HEK293 (cell line): ENCODE data around the gene VEPH1.

ENCODE experiments used
- CTCF ChIA-PET: fragments of 350-600 bp; formaldehyde crosslinking; extraction: SDS; loops from one replicate; lab custom pipeline; 2021; ENCODE audit warnings: antibody characterized with exemption; lab: Yijun Ruan, JAX
- POLR2A ChIA-PET: fragments of 300-600 bp; formaldehyde crosslinking; extraction: SDS; loops from one replicate; lab custom pipeline; 2020; ENCODE audit warnings: antibody characterized with exemption, inconsistent platforms; lab: Yijun Ruan, JAX
- H3K27ac ChIP-seq: fragments of 200-500 bp; sonication (Bioruptor generic); 2 replicates; pipeline ENCODE4 v1.5.1; 2014; ENCODE audit warnings: low read depth, low read length, control low read depth, inconsistent platforms; ENCODE audit errors: extremely low read depth
- H3K36me3 ChIP-seq, 2 experiments: fragments of 200-500 bp in 1 of 2; sonication (Bioruptor generic) in 1 of 2; 1 replicate in 1 of 2; 2 replicates in 1 of 2; pipeline ENCODE4 v1.5.1; 2014 to 2017; ENCODE audit warnings: inconsistent platforms in 2 of 2, low read length in 2 of 2; ENCODE audit not compliant: control insufficient read depth in 2 of 2, insufficient read depth in 1 of 2
- H3K4me1 ChIP-seq: fragments of 200-500 bp; sonication (Bioruptor generic); 2 replicates; pipeline ENCODE4 v1.5.1; 2014; ENCODE audit warnings: mild to moderate bottlenecking, low read length, inconsistent platforms; ENCODE audit not compliant: control insufficient read depth, insufficient read depth
- H3K4me3 ChIP-seq: 2 replicates; pipeline ENCODE4 v1.5.1; 2011; ENCODE audit warnings: low read depth, mild to moderate bottlenecking, control low read depth, low read length, moderate library complexity
- H3K9me3 ChIP-seq: fragments of 200-500 bp; sonication (Bioruptor generic); 2 replicates; pipeline ENCODE4 v1.5.1; 2014; ENCODE audit warnings: low read depth, low read length, inconsistent platforms; ENCODE audit not compliant: control insufficient read depth, insufficient read depth
- INSM2 ChIP-seq: fragments of 450-650 bp; formaldehyde crosslinking; IDR thresholded peaks from 2 replicates; pipeline ENCODE4 v1.5.1; 2016; ENCODE audit warnings: missing biosample characterization, missing genetic modification characterization
- REST ChIP-seq: fragments of 450-650 bp; formaldehyde crosslinking; IDR thresholded peaks from 2 replicates; pipeline ENCODE4 v1.5.1; 2016; ENCODE audit warnings: missing biosample characterization, missing genetic modification characterization
- SETDB1 ChIP-seq: IDR thresholded peaks from one replicate; pipeline ENCODE4 v1.6.1; 2017; ENCODE audit warnings: mild to moderate bottlenecking, low read length, moderate library complexity, mixed read lengths; ENCODE audit not compliant: insufficient read length
- TSHZ1 ChIP-seq: fragments of 450-650 bp; formaldehyde crosslinking; IDR thresholded peaks from 2 replicates; pipeline ENCODE4 v1.5.1; 2016; ENCODE audit warnings: missing biosample characterization, missing genetic modification characterization, borderline replicate concordance
- YY2 ChIP-seq: fragments of 450-650 bp; formaldehyde crosslinking; IDR thresholded peaks from 2 replicates; pipeline ENCODE4 v1.5.1; 2016; ENCODE audit warnings: missing biosample characterization, missing genetic modification characterization
- ZBTB7A ChIP-seq: fragments of 450-650 bp; formaldehyde crosslinking; IDR thresholded peaks from 2 replicates; pipeline ENCODE4 v1.5.1; 2016; ENCODE audit warnings: low read depth, missing biosample characterization, missing genetic modification characterization
- ZFP41 ChIP-seq: fragments of 450-650 bp; formaldehyde crosslinking; IDR thresholded peaks from 2 replicates; pipeline ENCODE4 v1.5.1; 2016; ENCODE audit warnings: missing biosample characterization, missing genetic modification characterization, borderline replicate concordance
- ZFP69B ChIP-seq: fragments of 450-650 bp; formaldehyde crosslinking; IDR thresholded peaks from 2 replicates; pipeline ENCODE4 v1.5.1; 2016; ENCODE audit warnings: missing biosample characterization, missing genetic modification characterization
- ZNF266 ChIP-seq: fragments of 450-650 bp; formaldehyde crosslinking; IDR thresholded peaks from 2 replicates; pipeline ENCODE4 v1.5.1; 2016; ENCODE audit warnings: missing biosample characterization, missing genetic modification characterization, low read depth
- ZNF311 ChIP-seq: fragments of 450-650 bp; formaldehyde crosslinking; IDR thresholded peaks from 2 replicates; pipeline ENCODE4 v1.5.1; 2017; ENCODE audit warnings: missing biosample characterization, missing genetic modification characterization, borderline replicate concordance
- ZNF324 ChIP-seq: fragments of 450-650 bp; formaldehyde crosslinking; IDR thresholded peaks from 2 replicates; pipeline ENCODE4 v1.5.1; 2016; ENCODE audit warnings: missing biosample characterization, missing genetic modification characterization
- ZNF521 ChIP-seq: fragments of 450-650 bp; formaldehyde crosslinking; IDR thresholded peaks from 2 replicates; pipeline ENCODE4 v1.5.1; 2017; ENCODE audit warnings: missing biosample characterization, mild to moderate bottlenecking, missing genetic modification characterization
- ZNF549 ChIP-seq: fragments of 450-650 bp; IDR thresholded peaks from 2 replicates; pipeline ENCODE4 v1.5.1; 2018; ENCODE audit warnings: missing biosample characterization, missing genetic modification characterization, mild to moderate bottlenecking, inconsistent platforms, moderate library complexity
- ZNF660 ChIP-seq: fragments of 450-650 bp; IDR thresholded peaks from 2 replicates; pipeline ENCODE4 v1.5.1; 2018; ENCODE audit warnings: missing biosample characterization, mild to moderate bottlenecking, missing genetic modification characterization
- TF ChIP-seq, protein P1 (sequence below): fragments of 450-650 bp; formaldehyde crosslinking; IDR thresholded peaks from 2 replicates; pipeline ENCODE4 v1.5.1; 2016; ENCODE audit warnings: missing biosample characterization, missing genetic modification characterization

Gene VEPH1

DNA sequence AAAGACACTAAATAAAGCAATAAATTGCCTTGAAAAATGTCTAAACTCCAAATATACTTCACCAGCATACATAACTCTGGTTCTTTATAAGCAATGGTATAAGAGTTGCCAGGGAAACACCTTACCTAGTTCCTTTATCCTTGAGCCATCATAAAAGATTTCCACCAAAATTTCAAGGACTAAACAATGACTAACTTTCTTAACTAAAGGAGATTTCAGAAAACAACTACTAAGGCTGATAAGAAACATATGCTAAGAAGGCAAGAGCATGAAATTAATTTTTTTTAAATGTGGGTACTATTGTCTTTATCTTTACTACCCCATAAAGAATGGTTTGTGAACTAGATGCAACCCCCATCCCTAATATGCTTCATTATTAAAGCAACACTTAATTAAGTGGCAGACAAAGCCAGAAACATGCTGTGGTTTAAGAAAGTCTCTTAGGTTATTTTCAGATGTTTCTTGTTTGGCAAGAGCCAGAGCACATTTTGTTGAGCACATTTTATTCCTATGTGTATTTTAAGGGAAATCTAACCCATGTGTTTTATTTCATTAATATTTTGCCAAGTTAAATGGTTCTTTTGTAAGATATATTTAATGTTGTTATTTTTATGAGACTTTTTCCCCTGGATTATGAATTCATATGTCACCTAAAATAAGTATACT lies 17.4 kb upstream of the VEPH1 start (continued):
- TF ChIP-seq REST (tag by site-specific recombination) = no peak

- H3K4me1 ChIP-seq = no peaks in the 10 kb centered on the region
- ChIA-PET CTCF (no interaction called here), POLR2A (no interaction called here)
Observed at GRCh38 chr3:157518881-157519280, 15.7 kb upstream of the VEPH1 start.

More at GRCh38 chr3:157518881-157519280, 15.7 kb upstream of the VEPH1 start:
- Histone ChIP-seq H3K4me3 (no peak overlapping the region), H3K9me3 (no peaks in the 10 kb centered on the region), H3K36me3 (no peaks in the 10 kb centered on the region), H3K27ac (no peak overlapping the region)
- no peak for TF ChIP-seq INSM2 (tag by site-specific recombination)
- TF ChIP-seq ZNF266 = no peak
- no peak for TF ChIP-seq YY2 (tag by site-specific recombination)
- TF ChIP-seq TSHZ1 = no peak
- TF ChIP-seq ZNF549 (tag by site-specific recombination) = no peak
- no peak for TF ChIP-seq ZNF324 (tag by site-specific recombination)
- TF ChIP-seq, protein P1, sequence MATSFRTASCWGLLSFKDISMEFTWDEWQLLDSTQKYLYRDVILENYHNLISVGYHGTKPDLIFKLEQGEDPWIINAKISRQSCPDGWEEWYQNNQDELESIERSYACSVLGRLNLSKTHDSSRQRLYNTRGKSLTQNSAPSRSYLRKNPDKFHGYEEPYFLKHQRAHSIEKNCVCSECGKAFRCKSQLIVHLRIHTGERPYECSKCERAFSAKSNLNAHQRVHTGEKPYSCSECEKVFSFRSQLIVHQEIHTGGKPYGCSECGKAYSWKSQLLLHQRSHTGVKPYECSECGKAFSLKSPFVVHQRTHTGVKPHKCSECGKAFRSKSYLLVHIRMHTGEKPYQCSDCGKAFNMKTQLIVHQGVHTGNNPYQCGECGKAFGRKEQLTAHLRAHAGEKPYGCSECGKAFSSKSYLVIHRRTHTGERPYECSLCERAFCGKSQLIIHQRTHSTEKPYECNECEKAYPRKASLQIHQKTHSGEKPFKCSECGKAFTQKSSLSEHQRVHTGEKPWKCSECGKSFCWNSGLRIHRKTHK = no peak
- no peak for TF ChIP-seq SETDB1
- no peak for TF ChIP-seq ZNF660 (tag by site-specific recombination)
- TF ChIP-seq ZFP41 = no peak
- no peak for TF ChIP-seq ZNF521 (tag by site-specific recombination)
- TF ChIP-seq ZBTB7A (tag by site-specific recombination) = no peak
- no peak for TF ChIP-seq ZFP69B
- TF ChIP-seq ZNF311 (tag by site-specific recombination) = no peak
